ENCODE data around the gene XAGE1A. TPM values are rescaled to one million over a fixed set of nuclear protein-coding genes. Genes with fewer than 3 reads are reported as not detected.
"Not testable (repeated sequence)": the region's sequence is repeated elsewhere in the genome, so short reads cannot be mapped to it uniquely, and the experiment has no call there.

Gene XAGE1A
- total RNA-seq, 1 experiment from 2014 or later: not detected

DNA sequence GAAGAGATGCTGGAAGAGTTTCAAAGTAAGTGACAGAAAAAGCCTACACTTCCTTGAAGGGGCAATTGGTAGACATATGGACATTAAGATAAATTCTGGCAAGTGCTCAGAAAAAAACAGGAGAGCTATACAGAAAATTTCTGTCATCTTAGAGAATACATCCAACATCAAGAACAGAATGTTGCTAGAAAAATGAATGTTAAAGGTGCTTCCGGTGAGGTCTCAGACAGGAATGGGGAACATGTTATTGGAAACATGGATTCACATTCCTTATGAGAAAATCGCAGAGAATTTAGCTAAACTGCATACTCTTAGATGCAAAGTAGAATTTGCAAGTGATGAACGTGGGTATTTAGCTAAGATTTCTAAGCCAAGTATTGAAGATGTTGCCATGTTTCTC, 11.7 kb downstream of the XAGE1A start:
- POLR2A ChIA-PET: no interaction called here
- BruUV-seq (replicated peaks): no TSS peak
- H3K36me3 Mint-ChIP-seq (ENCODE audit: insufficient read depth, unreplicated experiment): no peaks in the 10 kb centered on the region
- no peak for DNase-seq (ENCODE audit: unreplicated experiment)
- peaks cover 7% of the 10 kb centered on the region for H3K9me3 Mint-ChIP-seq (ENCODE audit: unreplicated experiment)
- CTCF ChIA-PET: interaction anchor here (0.5 kb wide), 1 partner anchor 40 kb away, joined by 4 read pairs; no protein-coding TSS in a partner anchor
- H3K4me1 Mint-ChIP-seq (ENCODE audit: insufficient read depth, unreplicated experiment): no peaks in the 10 kb centered on the region
- H3K4me3 Mint-ChIP-seq (ENCODE audit: unreplicated experiment): no peak overlapping the region
- no peak for TF ChIP-seq CTCF (IDR thresholded peaks at IDR 0.05; ENCODE audit: unreplicated experiment)
- H3K27me3 Mint-ChIP-seq (ENCODE audit: insufficient read depth, unreplicated experiment): peaks cover 55% of the 10 kb centered on the region
- no peak overlapping the region for H3K27ac Mint-ChIP-seq (ENCODE audit: low read depth, unreplicated experiment)
- intact Hi-C loops (cut with micrococcal nuclease): no loop called here

DNA sequence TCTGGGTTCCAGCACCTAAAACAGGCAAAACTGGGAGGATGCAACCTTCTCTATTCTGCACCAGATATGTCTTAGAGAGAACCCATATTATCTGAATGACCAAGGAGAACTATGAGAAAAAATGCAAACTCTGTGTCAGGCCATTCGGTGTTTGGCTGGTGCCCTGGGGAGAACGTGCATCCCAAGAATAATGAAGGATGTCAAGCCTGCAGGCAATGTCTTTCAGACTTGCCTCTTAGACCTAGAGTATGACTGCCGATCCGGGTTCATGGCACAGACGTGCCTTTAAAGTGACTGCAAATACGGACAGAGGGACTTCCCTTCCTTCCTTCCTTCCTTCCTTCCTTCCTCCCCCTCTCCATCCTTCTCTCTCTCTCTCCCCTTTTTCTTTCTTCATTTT, 14.3 kb downstream of the XAGE1A start:
- ChIA-PET CTCF (no interaction called here), POLR2A (no interaction called here)
- Mint-ChIP-seq H3K4me3 (ENCODE audit: unreplicated experiment) (no peak overlapping the region), H3K4me1 (ENCODE audit: insufficient read depth, unreplicated experiment) (no peaks in the 10 kb centered on the region), H3K36me3 (ENCODE audit: insufficient read depth, unreplicated experiment) (no peaks in the 10 kb centered on the region), H3K27ac (ENCODE audit: low read depth, unreplicated experiment) (no peak overlapping the region), H3K27me3 (ENCODE audit: insufficient read depth, unreplicated experiment) (peaks cover 31% of the 10 kb centered on the region), H3K9me3 (ENCODE audit: unreplicated experiment) (peaks cover 7% of the 10 kb centered on the region)
- DNase-seq (ENCODE audit: unreplicated experiment): no peak
- no TSS peak for BruUV-seq (replicated peaks)
- TF ChIP-seq CTCF (IDR thresholded peaks at IDR 0.05; ENCODE audit: unreplicated experiment): no peak
- intact Hi-C loops (cut with micrococcal nuclease): no loop called here

- H3K9me3 Mint-ChIP-seq (ENCODE audit: unreplicated experiment); intact Hi-C loops (cut with micrococcal nuclease); POLR2A ChIA-PET; BruUV-seq (replicated peaks); DNase-seq (ENCODE audit: unreplicated experiment); H3K4me1 Mint-ChIP-seq (ENCODE audit: insufficient read depth, unreplicated experiment); CTCF ChIA-PET; H3K4me3 Mint-ChIP-seq (ENCODE audit: unreplicated experiment); H3K27ac Mint-ChIP-seq (ENCODE audit: low read depth, unreplicated experiment); H3K36me3 Mint-ChIP-seq (ENCODE audit: insufficient read depth, unreplicated experiment): not testable (repeated sequence)
- peaks cover 21% of the 10 kb centered on the region for H3K27me3 Mint-ChIP-seq (ENCODE audit: insufficient read depth, unreplicated experiment)
These were observed 15.5 kb downstream of the XAGE1A start for GRCh38 chrX:52511126-52511525.

DNA sequence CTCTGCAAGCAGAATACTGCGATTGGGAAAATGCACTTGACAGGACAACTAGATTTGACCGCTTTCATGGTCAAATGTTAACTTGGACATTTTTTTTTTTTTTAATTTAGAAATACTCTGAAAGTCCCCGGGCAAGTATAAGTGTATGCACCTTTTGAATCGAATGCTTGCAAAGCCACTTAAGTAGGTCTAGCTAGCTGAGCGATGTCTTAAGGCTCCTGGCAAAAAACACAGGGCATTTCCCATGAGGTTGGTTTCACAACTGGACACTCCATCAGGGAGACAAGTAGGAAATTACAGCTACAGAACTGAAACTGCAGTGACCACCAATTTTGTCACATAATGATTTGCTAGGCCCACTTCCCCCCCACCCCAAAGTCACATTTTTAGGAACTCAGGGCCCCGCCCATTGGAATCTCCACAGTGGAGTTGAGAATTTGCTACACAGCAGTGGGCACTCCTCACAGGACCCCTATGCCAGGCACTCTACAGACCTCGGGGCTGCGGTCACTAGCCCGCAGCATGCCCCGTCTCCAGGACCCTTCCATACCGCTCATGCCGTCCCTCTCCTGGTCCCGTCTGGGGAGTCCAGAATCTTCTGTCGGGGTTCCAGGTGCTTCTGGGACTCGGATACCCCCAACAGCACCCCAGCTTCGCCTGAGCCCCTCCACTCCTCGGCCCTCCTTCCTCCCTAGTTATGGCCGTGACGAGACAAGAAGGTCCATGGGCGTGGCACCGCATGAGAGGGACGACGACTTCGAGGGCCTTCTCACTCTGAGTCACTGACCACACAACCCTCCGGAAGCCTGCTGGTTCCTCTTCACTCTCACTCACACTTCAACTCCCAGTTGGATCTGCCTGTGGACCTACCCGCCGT, 20.7 kb downstream of the XAGE1A start:
- H3K36me3 Mint-ChIP-seq (ENCODE audit: insufficient read depth, unreplicated experiment); intact Hi-C loops (cut with micrococcal nuclease); H3K27me3 Mint-ChIP-seq (ENCODE audit: insufficient read depth, unreplicated experiment); DNase-seq (ENCODE audit: unreplicated experiment); H3K4me3 Mint-ChIP-seq (ENCODE audit: unreplicated experiment); H3K4me1 Mint-ChIP-seq (ENCODE audit: insufficient read depth, unreplicated experiment); CTCF ChIA-PET; POLR2A ChIA-PET; H3K9me3 Mint-ChIP-seq (ENCODE audit: unreplicated experiment); H3K27ac Mint-ChIP-seq (ENCODE audit: low read depth, unreplicated experiment); BruUV-seq (replicated peaks): not testable (repeated sequence)

DNA sequence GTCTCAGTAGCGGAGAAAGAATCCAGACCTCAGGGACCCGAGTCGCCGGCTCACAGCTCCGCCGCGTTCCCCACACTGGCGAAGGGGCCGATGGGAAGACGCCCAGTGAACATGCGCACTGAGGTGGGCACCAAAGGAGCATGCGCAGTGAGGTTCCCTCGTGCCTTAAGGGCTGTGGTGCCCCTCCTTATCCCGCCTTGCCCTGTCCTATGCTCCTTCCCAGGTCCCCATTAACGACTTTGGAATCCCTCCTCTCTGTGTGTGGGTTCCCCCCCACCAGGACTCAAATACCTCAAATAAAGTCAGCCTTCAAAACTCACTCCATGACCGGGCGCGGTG, 21.3 kb downstream of the XAGE1A start, which contains the start of gene XAGE1B:
XAGE1B (minus strand) TSS at position 77 of the 339 bp plus-strand sequence. CDS start 1,536 bp downstream, outside the sequence.
- H3K27me3 Mint-ChIP-seq (ENCODE audit: insufficient read depth, unreplicated experiment); H3K4me3 Mint-ChIP-seq (ENCODE audit: unreplicated experiment); H3K4me1 Mint-ChIP-seq (ENCODE audit: insufficient read depth, unreplicated experiment); H3K9me3 Mint-ChIP-seq (ENCODE audit: unreplicated experiment); CTCF ChIA-PET; H3K27ac Mint-ChIP-seq (ENCODE audit: low read depth, unreplicated experiment); POLR2A ChIA-PET; DNase-seq (ENCODE audit: unreplicated experiment); H3K36me3 Mint-ChIP-seq (ENCODE audit: insufficient read depth, unreplicated experiment); BruUV-seq (replicated peaks); intact Hi-C loops (cut with micrococcal nuclease): not testable (repeated sequence)

DNA sequence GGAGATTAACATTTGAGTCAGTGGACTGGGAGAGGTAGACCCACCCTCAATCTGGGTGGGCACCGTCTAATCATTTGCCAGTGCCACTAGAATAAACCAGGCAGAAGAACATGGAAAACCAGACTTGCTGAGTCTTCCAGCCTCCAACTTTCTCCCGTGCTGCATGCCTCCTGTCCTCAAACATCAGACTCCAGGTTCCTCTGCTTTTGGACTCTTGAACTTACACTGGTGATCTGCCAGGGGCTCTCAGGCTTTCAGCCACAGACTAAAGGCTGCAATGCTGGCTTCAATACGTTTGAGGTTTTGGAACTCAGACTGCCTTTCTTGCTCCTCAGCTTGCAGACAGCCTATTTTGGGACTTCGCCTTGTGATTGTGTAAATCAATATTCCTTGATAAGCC, 45.4 kb downstream of the XAGE1A start:
- H3K27ac Mint-ChIP-seq (ENCODE audit: low read depth, unreplicated experiment); DNase-seq (ENCODE audit: unreplicated experiment); BruUV-seq (replicated peaks): not testable (repeated sequence)

More for the DNA sequence above, 45.4 kb downstream of the XAGE1A start:
- peaks cover 44% of the 10 kb centered on the region for H3K27me3 Mint-ChIP-seq (ENCODE audit: insufficient read depth, unreplicated experiment)
- H3K4me3 Mint-ChIP-seq (ENCODE audit: unreplicated experiment); H3K9me3 Mint-ChIP-seq (ENCODE audit: unreplicated experiment); H3K36me3 Mint-ChIP-seq (ENCODE audit: insufficient read depth, unreplicated experiment); intact Hi-C loops (cut with micrococcal nuclease); CTCF ChIA-PET; POLR2A ChIA-PET; H3K4me1 Mint-ChIP-seq (ENCODE audit: insufficient read depth, unreplicated experiment): not testable (repeated sequence)
